GM13976 (cell line): ENCODE data around the gene VKORC1.

Experiments
- DNase-seq: peaks from one replicate; pipeline ENCODE4 v3.0.0; 2012; ENCODE audit warnings: low spot score
- in situ Hi-C: fragments of 300-500 bp; cut with MboI; formaldehyde crosslinking; loops from one replicate; pipeline ENCODE4 v1.12.0; 2022; ENCODE audit warnings: low sequenced_read_pairs, mixed read lengths, inconsistent platforms; ENCODE audit not compliant: unreplicated experiment
- TF ChIP-seq, protein P1 (sequence below): IDR thresholded peaks from 2 replicates; pipeline ENCODE4 v1.5.1; 2012; ENCODE audit warnings: borderline replicate concordance, mild to moderate bottlenecking; ENCODE audit not compliant: insufficient read depth; ENCODE audit errors: extremely low read depth, missing control alignments, control extremely low read depth

VKORC1 gene

DNA sequence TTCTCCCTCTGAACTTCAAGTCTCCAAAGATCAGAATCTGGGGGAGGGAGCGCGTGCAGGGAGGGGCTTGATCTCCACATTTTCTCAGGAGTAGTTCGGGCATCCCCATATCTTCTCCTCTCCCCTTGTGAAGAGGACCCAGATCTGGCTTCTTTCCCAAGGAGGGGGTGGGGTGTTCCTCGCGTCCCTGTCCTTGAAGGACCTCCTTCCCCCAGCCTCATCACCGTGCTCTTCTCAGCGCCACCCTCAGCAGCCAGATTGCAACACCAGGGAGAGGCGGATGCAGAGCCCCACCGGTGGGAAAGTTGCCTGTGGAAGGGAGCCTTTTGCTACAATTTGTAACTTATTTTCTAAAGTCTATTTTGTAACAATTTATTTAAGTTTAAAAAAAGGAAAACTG, 11.5 kb downstream of the VKORC1 start:
- no peak for DNase-seq
- TF ChIP-seq, protein P1, sequence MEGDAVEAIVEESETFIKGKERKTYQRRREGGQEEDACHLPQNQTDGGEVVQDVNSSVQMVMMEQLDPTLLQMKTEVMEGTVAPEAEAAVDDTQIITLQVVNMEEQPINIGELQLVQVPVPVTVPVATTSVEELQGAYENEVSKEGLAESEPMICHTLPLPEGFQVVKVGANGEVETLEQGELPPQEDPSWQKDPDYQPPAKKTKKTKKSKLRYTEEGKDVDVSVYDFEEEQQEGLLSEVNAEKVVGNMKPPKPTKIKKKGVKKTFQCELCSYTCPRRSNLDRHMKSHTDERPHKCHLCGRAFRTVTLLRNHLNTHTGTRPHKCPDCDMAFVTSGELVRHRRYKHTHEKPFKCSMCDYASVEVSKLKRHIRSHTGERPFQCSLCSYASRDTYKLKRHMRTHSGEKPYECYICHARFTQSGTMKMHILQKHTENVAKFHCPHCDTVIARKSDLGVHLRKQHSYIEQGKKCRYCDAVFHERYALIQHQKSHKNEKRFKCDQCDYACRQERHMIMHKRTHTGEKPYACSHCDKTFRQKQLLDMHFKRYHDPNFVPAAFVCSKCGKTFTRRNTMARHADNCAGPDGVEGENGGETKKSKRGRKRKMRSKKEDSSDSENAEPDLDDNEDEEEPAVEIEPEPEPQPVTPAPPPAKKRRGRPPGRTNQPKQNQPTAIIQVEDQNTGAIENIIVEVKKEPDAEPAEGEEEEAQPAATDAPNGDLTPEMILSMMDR, result no peak
- in situ Hi-C loops, result no loop called here

DNA sequence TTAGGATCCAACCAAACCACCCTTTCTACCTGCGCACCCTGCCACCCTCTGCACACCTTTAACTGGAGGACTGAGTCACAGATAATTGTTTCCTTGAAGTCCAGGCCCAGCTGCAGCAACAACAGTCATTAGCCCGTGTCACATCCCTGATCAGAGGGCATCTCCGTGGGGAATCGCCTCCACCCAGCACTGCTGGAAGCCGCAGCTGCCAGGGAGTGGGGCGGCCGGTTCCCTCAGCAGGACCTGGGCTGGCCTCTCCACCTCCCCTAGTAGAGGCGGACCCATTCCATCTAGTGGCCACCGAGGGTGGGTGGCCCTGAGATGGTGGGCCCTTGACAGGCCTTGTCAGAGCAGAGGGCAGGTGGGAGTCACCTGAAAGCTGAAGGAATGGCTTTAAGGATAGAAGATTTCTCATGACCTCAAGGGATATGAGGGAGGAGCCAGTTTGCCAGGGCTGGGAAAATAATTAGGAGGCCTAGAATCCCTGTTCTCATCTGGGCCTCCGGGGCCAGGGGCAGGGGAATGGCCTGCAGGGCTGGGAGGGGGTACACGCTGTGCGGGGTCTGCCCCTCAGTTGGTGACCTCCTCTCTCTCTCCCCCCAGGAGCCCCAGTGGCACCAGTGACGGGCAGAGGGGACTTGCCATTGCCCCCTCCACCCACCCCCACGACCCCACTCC, 12.1 kb downstream of the VKORC1 start:
- no peak for DNase-seq
- in situ Hi-C loops, result no loop called here
- TF ChIP-seq, protein P1, result no peak

DNA sequence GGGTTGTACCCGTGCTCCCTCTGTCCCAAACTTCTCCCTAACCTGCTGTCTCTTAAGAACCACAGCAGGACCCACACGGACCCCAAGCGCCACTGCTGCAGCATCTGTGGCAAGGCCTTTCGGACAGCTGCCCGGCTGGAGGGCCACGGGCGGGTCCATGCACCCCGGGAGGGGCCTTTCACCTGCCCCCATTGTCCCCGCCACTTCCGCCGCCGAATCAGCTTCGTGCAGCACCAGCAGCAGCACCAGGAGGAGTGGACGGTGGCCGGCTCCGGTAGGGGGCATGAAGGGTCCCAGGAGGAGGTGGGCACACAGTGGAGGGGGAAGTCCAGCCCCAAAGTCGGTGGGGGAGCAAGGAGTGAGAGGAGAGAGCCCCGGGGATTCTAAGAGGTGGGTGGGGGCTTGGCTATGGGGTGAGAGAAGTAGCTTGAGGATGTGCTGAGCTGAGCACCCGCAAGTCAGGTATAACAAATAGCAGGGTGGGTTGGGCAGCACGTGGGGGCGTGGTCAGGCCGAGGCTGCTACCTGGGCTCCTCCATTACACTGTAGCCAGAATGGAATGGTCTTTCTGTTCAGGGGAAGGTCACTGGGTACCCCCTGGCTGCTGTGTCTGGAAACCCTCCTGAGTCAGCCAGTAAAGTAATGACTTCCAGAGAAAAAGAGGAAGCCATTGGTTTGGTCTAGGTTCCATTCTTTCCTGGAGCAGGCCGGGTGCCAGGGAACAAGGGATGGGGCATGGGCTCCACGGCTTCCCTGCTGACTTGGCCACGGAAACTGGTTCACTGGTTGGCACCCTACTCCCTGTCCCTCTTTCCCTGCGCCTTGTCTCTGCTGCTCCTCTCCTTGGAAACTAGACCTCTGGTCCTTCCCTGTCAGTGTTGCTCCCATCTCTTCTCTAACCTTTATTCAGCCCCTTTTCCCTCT, 12.9 kb downstream of the VKORC1 start:
- in situ Hi-C loops, result no loop called here
- TF ChIP-seq, protein P1, result no peak
- no peak for DNase-seq

DNA sequence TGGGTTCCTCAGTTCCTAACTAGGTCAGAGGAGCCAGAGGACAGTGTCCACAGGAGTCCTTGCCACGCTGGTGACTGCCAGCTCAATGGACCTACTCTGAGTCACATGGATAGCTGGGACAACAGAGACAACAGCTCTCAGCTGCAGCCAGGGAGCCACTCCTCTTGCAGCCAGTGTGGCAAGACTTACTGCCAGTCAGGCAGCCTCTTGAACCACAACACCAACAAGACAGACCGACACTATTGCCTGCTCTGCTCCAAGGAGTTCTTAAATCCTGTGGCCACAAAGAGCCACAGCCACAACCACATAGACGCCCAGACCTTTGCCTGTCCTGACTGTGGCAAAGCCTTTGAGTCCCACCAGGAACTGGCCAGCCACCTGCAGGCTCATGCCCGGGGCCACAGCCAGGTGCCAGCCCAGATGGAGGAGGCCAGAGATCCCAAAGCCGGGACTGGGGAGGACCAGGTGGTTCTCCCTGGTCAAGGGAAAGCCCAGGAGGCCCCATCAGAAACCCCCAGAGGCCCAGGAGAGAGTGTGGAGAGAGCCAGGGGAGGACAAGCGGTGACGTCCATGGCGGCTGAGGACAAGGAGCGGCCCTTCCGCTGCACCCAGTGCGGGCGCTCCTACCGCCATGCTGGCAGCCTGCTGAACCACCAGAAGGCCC, 13.7 kb downstream of the VKORC1 start:
- TF ChIP-seq, protein P1, result no peak
- DNase-seq, result no peak
- in situ Hi-C loops, result no loop called here

DNA sequence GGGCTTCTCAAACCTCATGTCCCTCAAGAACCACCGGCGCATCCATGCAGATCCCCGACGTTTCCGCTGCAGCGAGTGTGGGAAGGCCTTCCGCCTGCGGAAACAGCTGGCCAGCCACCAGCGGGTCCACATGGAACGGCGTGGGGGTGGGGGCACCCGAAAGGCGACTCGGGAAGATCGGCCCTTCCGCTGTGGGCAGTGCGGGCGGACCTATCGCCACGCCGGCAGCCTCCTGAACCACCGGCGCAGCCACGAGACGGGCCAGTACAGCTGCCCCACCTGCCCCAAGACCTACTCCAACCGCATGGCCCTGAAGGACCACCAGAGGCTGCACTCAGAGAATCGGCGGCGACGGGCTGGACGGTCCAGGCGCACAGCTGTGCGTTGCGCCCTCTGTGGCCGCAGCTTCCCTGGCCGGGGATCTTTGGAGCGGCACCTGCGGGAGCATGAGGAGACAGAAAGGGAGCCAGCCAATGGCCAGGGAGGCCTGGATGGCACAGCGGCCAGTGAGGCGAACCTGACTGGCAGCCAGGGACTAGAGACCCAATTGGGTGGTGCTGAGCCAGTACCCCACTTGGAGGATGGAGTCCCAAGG, 14.5 kb downstream of the VKORC1 start:
- TF ChIP-seq, protein P1, result no peak
- in situ Hi-C loops, result no loop called here
- DNase-seq, result no peak

DNA sequence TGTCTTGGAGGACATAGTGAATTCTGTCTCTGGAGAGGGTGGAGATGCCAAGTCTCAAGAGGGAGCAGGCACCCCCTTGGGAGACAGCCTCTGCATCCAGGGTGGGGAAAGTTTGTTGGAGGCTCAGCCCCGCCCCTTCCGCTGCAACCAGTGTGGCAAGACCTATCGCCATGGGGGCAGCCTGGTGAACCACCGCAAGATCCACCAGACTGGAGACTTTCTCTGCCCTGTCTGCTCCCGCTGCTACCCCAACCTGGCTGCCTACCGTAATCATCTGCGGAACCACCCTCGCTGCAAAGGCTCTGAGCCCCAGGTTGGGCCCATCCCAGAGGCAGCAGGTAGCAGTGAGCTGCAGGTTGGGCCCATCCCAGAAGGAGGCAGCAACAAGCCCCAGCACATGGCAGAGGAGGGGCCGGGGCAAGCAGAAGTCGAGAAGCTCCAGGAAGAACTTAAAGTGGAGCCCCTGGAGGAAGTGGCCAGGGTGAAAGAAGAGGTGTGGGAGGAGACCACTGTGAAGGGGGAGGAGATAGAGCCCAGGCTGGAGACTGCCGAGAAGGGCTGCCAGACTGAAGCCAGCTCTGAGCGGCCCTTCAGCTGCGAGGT, 15.2 kb downstream of the VKORC1 start:
- DNase-seq, result no peak
- in situ Hi-C loops, result no loop called here
- TF ChIP-seq, protein P1, result no peak
